ENCODE data around the gene PFDN6. TPM values are rescaled to one million over a fixed set of nuclear protein-coding genes. Genes with fewer than 3 reads are reported as not detected.

Gene PFDN6
- total RNA-seq, 3 donors from 2014 or later, result 23.3 to 28.6 (median 26.9) TPM

DNA sequence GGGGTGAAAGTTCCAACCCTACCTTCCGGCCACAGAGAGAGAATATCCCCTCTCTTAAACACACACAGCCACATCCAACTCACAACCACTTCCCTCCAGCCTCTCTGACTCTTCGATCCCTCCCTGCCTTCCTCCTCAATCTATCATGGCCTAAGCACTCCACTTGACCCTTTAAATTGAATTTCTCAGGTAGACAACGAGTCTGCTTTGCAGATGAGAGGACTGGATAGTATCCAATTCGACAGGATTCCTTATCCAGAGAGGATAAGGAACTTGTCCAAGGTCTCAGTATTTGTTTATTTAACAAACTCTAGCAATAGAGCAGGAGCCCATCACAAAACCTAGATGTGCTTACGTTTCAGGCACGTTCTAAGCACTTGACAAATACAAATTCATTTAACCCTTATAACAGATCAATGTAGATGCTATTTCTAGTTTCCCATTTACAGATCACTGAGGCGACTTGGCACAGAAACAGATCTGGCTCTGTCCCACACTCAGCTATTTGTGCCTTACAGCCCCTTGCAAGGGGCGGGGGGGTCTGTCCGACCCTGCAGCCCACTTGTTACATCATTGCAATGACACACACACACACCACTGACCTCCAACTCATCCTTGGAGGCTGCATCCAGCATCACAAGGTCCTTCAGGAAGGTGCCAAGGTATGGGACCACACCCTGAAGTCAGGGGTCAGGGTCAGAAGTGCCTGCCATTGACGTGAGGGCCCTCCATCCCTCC lies 4.9 kb downstream of the PFDN6 start:
- TF ChIP-seq POLR2AphosphoS5 (IDR thresholded peaks at IDR 0.05) (no peak), CTCF (IDR thresholded peaks at IDR 0.05) (no peak), POLR2A (IDR thresholded peaks at IDR 0.05) (no peak)
- no peaks in the 10 kb centered on the region for H3K27me3 ChIP-seq
- peak overlapping the region in 1 of 2 donors; percentile 99 for H3K27ac ChIP-seq
- H3K4me1 ChIP-seq, result peaks cover 0 to 6% of the 10 kb centered on the region in 2 donors
- no peaks in the 10 kb centered on the region for H3K9me3 ChIP-seq
- H3K4me3 ChIP-seq, result no peak overlapping the region
- no peaks in the 10 kb centered on the region for H3K36me3 ChIP-seq
- intact Hi-C loops (cut with DNase I; ENCODE audit: low total_unique reads), result no loop called here
- no peak for DNase-seq (ENCODE audit: low spot score in 2 of 2)

- intact Hi-C loops (cut with DNase I; ENCODE audit: low total_unique reads), result no loop called here
- H3K4me1 ChIP-seq, result peaks cover 0 to 6% of the 10 kb centered on the region in 2 donors
- no peaks in the 10 kb centered on the region for H3K27me3 ChIP-seq
- DNase-seq (ENCODE audit: low spot score in 2 of 2), result no peak
- H3K4me3 ChIP-seq, result peak overlapping the region in 1 of 3 donors; percentile 87
- H3K36me3 ChIP-seq, result no peaks in the 10 kb centered on the region
- TF ChIP-seq POLR2A (IDR thresholded peaks at IDR 0.05), result no peak
- no peak for TF ChIP-seq CTCF (IDR thresholded peaks at IDR 0.05)
- no peak for TF ChIP-seq POLR2AphosphoS5 (IDR thresholded peaks at IDR 0.05)
- H3K27ac ChIP-seq, result peak overlapping the region; percentile 98 to 99
- no peaks in the 10 kb centered on the region for H3K9me3 ChIP-seq
These were observed 6.4 kb downstream of the PFDN6 start for GRCh38 chr6:33295621-33296369.

- Histone ChIP-seq H3K4me1 (peaks cover 0 to 6% of the 10 kb centered on the region in 2 donors), H3K4me3 (peak overlapping the region; percentile 79 to 91 (median 87)), H3K27me3 (no peaks in the 10 kb centered on the region), H3K9me3 (no peaks in the 10 kb centered on the region), H3K36me3 (no peaks in the 10 kb centered on the region), H3K27ac (peak overlapping the region; percentile 98 to 99)
- intact Hi-C loops (cut with DNase I; ENCODE audit: low total_unique reads), result no loop called here
- TF ChIP-seq POLR2A (IDR thresholded peaks at IDR 0.05) (no peak), CTCF (IDR thresholded peaks at IDR 0.05) (no peak), POLR2AphosphoS5 (IDR thresholded peaks at IDR 0.05) (no peak)
- no peak for DNase-seq (ENCODE audit: low spot score in 2 of 2)
These were observed 7.5 kb downstream of the PFDN6 start for GRCh38 chr6:33296797-33297405.

DNA sequence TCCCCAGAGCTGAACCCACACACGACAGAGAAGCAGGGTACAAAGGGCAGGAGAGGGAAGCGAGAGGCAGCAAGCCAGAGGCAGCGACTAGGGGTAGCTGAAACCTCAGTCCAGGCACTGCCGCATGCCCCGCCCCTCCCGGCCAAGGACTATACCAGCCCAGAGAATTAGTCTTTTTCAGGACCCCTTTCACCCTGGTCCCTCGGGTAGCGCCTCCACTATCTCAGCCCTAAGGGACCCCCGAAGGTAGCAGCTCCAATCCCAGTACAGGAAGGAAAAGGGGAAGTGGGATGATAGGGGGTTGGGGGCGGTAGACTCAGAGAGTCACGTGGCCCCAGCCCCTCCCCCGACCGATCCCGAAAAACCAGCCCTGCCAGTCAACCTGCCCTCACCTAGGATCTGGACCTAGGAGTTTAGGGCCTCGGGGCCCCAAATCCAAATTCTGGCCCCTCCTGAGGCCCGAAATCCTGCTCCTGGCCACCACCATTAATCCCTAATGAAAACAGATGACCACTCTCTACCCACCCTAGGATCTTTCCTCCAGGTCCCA lies 8.1 kb downstream of the PFDN6 start:
- no peak for TF ChIP-seq POLR2A (IDR thresholded peaks at IDR 0.05)
- no peak for TF ChIP-seq CTCF (IDR thresholded peaks at IDR 0.05)
- no peak for TF ChIP-seq POLR2AphosphoS5 (IDR thresholded peaks at IDR 0.05)
- H3K27ac ChIP-seq, result peak overlapping the region; percentile 98 to 99
- peak overlapping the region; percentile 79 to 91 (median 87) for H3K4me3 ChIP-seq
- DNase-seq (ENCODE audit: low spot score in 2 of 2), result peak; percentile 80 to 89
- no peaks in the 10 kb centered on the region for H3K27me3 ChIP-seq
- H3K4me1 ChIP-seq, result peaks cover 0 to 6% of the 10 kb centered on the region in 2 donors
- intact Hi-C loops (cut with DNase I; ENCODE audit: low total_unique reads), result no loop called here
- H3K36me3 ChIP-seq, result no peaks in the 10 kb centered on the region
- no peaks in the 10 kb centered on the region for H3K9me3 ChIP-seq
